ENCODE measurements around the gene ETV3.

- TF ChIP-seq OSR1 (CRISPR knock-in tag; IDR thresholded peaks at IDR 0.05) (no peak), ZNF565 (CRISPR knock-in tag; conservative IDR thresholded peaks at IDR 0.05; ENCODE audit: low read depth) (no peak), CSDC2 (CRISPR knock-in tag; IDR thresholded peaks at IDR 0.05) (no peak), TSHZ2 (CRISPR knock-in tag; IDR thresholded peaks at IDR 0.05) (no peak), TCF4 (CRISPR knock-in tag; IDR thresholded peaks at IDR 0.05; ENCODE audit: borderline replicate concordance) (no peak), CREB5 (CRISPR knock-in tag; IDR thresholded peaks at IDR 0.05; ENCODE audit: low read depth) (no peak), PPARA (CRISPR knock-in tag; IDR thresholded peaks at IDR 0.05; ENCODE audit: borderline replicate concordance) (no peak), RARB (CRISPR knock-in tag; IDR thresholded peaks at IDR 0.05) (no peak)
- TF ChIP-seq, protein P1, sequence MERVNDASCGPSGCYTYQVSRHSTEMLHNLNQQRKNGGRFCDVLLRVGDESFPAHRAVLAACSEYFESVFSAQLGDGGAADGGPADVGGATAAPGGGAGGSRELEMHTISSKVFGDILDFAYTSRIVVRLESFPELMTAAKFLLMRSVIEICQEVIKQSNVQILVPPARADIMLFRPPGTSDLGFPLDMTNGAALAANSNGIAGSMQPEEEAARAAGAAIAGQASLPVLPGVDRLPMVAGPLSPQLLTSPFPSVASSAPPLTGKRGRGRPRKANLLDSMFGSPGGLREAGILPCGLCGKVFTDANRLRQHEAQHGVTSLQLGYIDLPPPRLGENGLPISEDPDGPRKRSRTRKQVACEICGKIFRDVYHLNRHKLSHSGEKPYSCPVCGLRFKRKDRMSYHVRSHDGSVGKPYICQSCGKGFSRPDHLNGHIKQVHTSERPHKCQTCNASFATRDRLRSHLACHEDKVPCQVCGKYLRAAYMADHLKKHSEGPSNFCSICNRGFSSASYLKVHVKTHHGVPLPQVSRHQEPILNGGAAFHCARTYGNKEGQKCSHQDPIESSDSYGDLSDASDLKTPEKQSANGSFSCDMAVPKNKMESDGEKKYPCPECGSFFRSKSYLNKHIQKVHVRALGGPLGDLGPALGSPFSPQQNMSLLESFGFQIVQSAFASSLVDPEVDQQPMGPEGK (CRISPR knock-in tag; IDR thresholded peaks at IDR 0.05; ENCODE audit: borderline replicate concordance), result no peak
Observed at GRCh38 chr1:157150631-157151030, 12.4 kb upstream of the ETV3 start.

All from SK-N-SH treated with all-trans-retinoic acid at 6 μM for 48 hours (cell line).